Peyer's patch (tissue), 4 donors: ENCODE measurements around the gene ID1. TPM values are rescaled to one million over a fixed set of nuclear protein-coding genes. Genes with fewer than 3 reads are reported as not detected.
A peak's percentile ranks its signal among the peaks of the same experiment; 100 is the strongest.
"Not testable (repeated sequence)": the region's sequence is repeated elsewhere in the genome, so short reads cannot be mapped to it uniquely, and the experiment has no call there.

Experiments
- DNase-seq, 3 donors: peaks; one replicate each; pipeline ENCODE4 v3.0.0-alpha.2; 2017 to 2019
- H3K27ac ChIP-seq, 4 donors: fragments of 200-600 bp; sonication (generic); one replicate each; pipeline ENCODE4 v1.5.1; 2016 to 2019
- H3K27me3 ChIP-seq, 2 donors: fragments of 200-600 bp; sonication (generic); one replicate each; pipeline ENCODE4 v1.5.1; 2019
- H3K36me3 ChIP-seq, 3 donors: fragments of 200-600 bp; sonication (generic); one replicate each; pipeline ENCODE4 v1.5.1; 2016 to 2019
- H3K4me1 ChIP-seq, 4 donors: fragments of 200-600 bp; sonication (generic); one replicate each; pipeline ENCODE4 v1.5.1; 2016 to 2019
- H3K4me3 ChIP-seq, 4 donors: fragments of 200-600 bp; sonication (generic); 1 replicate in 3 of 4; 2 replicates in 1 of 4; pipeline ENCODE4 v1.5.1; 2016 to 2019; ENCODE audit warnings: mild to moderate bottlenecking in 1 of 4
- H3K9me3 ChIP-seq, 4 donors: fragments of 200-600 bp; sonication (generic); one replicate each; pipeline ENCODE4 v1.5.1; 2016 to 2019; ENCODE audit warnings: mild to moderate bottlenecking in 1 of 4
- CTCF ChIP-seq, 6 experiments: fragments of 450-650 bp in 4 of 6; fragments of 200-600 bp in 2 of 6; sonication (generic) in 1 of 6; IDR thresholded peaks; one replicate each; pipeline ENCODE4 v1.5.1; 2017 to 2019; ENCODE audit warnings: antibody characterized with exemption in 6 of 6, mild to moderate bottlenecking in 3 of 6, moderate library complexity in 1 of 6
- POLR2A ChIP-seq, 2 donors: fragments of 450-650 bp; IDR thresholded peaks; one replicate each; pipeline ENCODE4 v1.5.1; 2017; ENCODE audit warnings: antibody characterized with exemption in 2 of 2, mild to moderate bottlenecking in 2 of 2, moderate library complexity in 2 of 2
- total RNA-seq, 4 donors: library from RNA; depleted of rRNA; stranded (reverse); fragments of >200 nt; gene quantifications; one replicate each; pipeline ENCODE4 v1.1.0, GENCODE V29; 2016

ID1 gene
- total RNA-seq, 4 donors from 2014 or later = 408 to 760 (median 570) TPM

GRCh38 chr20:31594558-31595379 lies 10.3 kb upstream of the ID1 start:
- TF ChIP-seq POLR2A (IDR thresholded peaks at IDR 0.05) (no peak), CTCF (IDR thresholded peaks at IDR 0.05) (no peak)
- DNase-seq = no peak
- Histone ChIP-seq H3K4me3 (peak overlapping the region in 2 of 4 donors; percentile 30 to 40), H3K36me3 (no peaks in the 10 kb centered on the region), H3K27me3 (no peaks in the 10 kb centered on the region), H3K27ac (peak overlapping the region in 3 of 4 donors; percentile 82 to 94 (median 90)), H3K4me1 (peaks cover 0 to 11% (median 5%) of the 10 kb centered on the region in 4 donors), H3K9me3 (no peaks in the 10 kb centered on the region)

GRCh38 chr20:31595380-31595653 lies 9.8 kb upstream of the ID1 start:
- TF ChIP-seq CTCF (IDR thresholded peaks at IDR 0.05) = no peak
- TF ChIP-seq POLR2A (IDR thresholded peaks at IDR 0.05) = no peak

GRCh38 chr20:31595654-31596411 lies 9.3 kb upstream of the ID1 start:
- peak; percentile 25 to 95 (median 93) for DNase-seq
- peak; percentile 84 to 94 for TF ChIP-seq POLR2A (IDR thresholded peaks at IDR 0.05)
- TF ChIP-seq CTCF (IDR thresholded peaks at IDR 0.05) = peak in 2 of 6 experiments; percentile 7 to 11
- Histone ChIP-seq H3K4me3 (peak overlapping the region in 2 of 4 donors; percentile 30 to 40), H3K36me3 (no peaks in the 10 kb centered on the region), H3K9me3 (no peaks in the 10 kb centered on the region), H3K27me3 (no peaks in the 10 kb centered on the region), H3K27ac (peak overlapping the region in 3 of 4 donors; percentile 82 to 94 (median 90)), H3K4me1 (peaks cover 0 to 11% (median 5%) of the 10 kb centered on the region in 4 donors)

More at GRCh38 chr20:31595380-31595653, 9.8 kb upstream of the ID1 start:
- H3K9me3 ChIP-seq = no peaks in the 10 kb centered on the region
- H3K27me3 ChIP-seq = no peaks in the 10 kb centered on the region
- H3K4me3 ChIP-seq = peak overlapping the region in 2 of 4 donors; percentile 30 to 40
- peak overlapping the region in 3 of 4 donors; percentile 82 to 94 (median 90) for H3K27ac ChIP-seq
- no peaks in the 10 kb centered on the region for H3K36me3 ChIP-seq
- DNase-seq = no peak
- H3K4me1 ChIP-seq = peaks cover 0 to 11% (median 5%) of the 10 kb centered on the region in 4 donors

- peak overlapping the region in 3 of 4 donors; percentile 82 to 94 (median 90) for H3K27ac ChIP-seq
- not testable (repeated sequence) for H3K9me3 ChIP-seq, DNase-seq, H3K27me3 ChIP-seq, H3K36me3 ChIP-seq, H3K4me3 ChIP-seq
- peak in 1 of 2 donors; percentile 18 for TF ChIP-seq POLR2A (IDR thresholded peaks at IDR 0.05)
- peaks cover 0 to 11% (median 5%) of the 10 kb centered on the region in 4 donors for H3K4me1 ChIP-seq
Observed at GRCh38 chr20:31596412-31596715, 8.7 kb upstream of the ID1 start.

- Histone ChIP-seq H3K4me3 (no peak overlapping the region), H3K36me3 (no peaks in the 10 kb centered on the region), H3K27ac (peak overlapping the region in 3 of 4 donors; percentile 82 to 94 (median 90)), H3K27me3 (no peaks in the 10 kb centered on the region), H3K9me3 (no peaks in the 10 kb centered on the region), H3K4me1 (peaks cover 0 to 11% (median 5%) of the 10 kb centered on the region in 4 donors)
- no peak for DNase-seq
- TF ChIP-seq CTCF (IDR thresholded peaks at IDR 0.05) (no peak), POLR2A (IDR thresholded peaks at IDR 0.05) (no peak)
Observed at GRCh38 chr20:31596831-31597480, 8.1 kb upstream of the ID1 start.
